ENCODE measurements around the gene PDK2.

Gene PDK2

DNA sequence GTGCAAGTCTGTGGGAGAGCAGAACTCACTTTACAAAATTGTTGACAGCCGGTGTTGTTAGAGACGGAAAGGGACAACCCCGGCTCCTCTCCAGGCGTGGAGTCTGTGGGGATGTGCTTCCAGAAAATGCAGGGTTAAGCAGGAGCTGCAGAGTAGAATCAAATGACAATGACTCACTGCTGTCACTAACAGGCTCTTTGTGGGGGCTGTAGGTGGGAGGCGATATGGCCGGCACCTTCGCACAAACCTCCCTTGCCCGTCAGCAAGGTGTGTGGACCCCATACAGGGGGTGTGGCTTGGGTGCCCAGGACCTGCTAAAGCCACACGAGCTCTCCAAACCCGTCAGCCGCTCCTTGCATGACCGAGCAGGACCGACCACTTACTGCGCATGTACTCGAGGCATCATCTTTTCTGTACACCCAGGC, 5.8 kb downstream of the PDK2 start:
- DNase-seq (ENCODE audit: low spot score), result no peak

- DNase-seq (ENCODE audit: low spot score), result no peak
These were observed 6.4 kb downstream of the PDK2 start for GRCh38 chr17:50101346-50102163.

- DNase-seq (ENCODE audit: low spot score), result no peak
These were observed 7.2 kb downstream of the PDK2 start for GRCh38 chr17:50102164-50102991.

DNA sequence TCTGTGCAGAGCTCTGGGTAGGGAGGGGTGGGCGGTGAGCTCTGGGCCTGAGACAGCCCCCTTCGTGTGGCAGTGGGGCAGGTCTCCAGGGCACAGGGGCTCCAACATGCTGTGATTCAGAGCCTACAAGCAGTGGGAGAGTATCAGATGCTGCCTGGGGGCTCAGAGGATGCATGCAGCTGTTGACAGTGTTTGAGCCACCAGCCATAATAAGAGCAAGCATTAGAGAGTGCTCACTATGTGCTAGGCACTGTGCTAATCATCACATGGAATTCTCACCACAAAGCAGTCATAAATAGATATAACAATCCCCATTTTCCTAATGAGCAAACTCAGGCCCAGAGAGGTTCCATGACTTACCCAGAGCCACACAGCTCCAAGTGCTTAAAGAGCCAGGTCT, 8.1 kb downstream of the PDK2 start:
- DNase-seq (ENCODE audit: low spot score), result no peak

GRCh38 chr17:50103941-50104340, 8.8 kb downstream of the PDK2 start:
- DNase-seq (ENCODE audit: low spot score), result no peak

DNA sequence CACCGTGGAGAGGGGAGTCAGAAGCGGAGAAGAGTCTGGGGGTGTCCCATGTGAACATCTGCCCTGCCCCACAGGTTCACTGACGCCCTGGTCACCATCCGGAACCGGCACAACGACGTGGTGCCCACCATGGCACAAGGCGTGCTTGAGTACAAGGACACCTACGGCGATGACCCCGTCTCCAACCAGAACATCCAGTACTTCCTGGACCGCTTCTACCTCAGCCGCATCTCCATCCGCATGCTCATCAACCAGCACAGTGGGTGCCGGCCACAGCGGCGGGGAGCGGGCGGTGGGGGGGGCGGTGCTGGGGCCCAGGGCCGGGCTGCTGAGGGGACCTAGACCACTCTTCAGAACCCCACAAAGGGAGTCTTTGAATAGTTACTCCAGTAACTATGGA, 10.7 kb downstream of the PDK2 start:
- no peak for DNase-seq (ENCODE audit: low spot score)

DNA sequence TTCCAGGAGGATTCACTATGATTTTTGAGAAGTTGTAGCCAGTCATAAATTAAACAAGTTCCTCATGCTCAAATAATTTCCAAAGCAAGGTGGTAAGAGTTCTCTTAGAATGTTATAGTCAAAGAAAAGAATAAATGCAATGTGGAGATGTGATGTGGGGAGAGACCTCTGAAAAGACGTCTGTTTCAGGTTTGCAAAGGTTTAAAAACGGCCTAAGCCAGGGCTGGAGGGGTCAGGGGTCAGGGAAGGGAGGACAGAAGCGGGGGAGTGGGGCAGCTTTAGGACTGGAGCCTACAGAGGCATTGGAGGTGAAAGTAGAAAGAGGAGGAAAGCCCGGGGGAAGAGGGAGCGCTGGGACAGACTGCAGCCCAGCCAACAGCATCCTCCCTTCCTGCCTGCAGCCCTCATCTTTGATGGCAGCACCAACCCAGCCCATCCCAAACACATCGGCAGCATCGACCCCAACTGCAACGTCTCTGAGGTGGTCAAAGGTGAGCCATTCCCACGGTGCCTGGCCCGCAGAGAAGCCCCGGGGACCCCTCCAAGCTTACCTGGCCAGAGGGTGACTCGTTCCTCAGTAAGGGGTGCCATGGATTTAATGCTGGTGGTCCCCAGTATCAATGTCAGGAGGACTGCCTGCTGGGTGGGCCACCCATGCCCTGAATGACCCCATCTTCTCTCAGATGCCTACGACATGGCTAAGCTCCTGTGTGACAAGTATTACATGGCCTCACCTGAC, 11.4 kb downstream of the PDK2 start:
- no peak for DNase-seq (ENCODE audit: low spot score)

GRCh38 chr17:50107790-50108414, 12.8 kb downstream of the PDK2 start:
- no peak for DNase-seq (ENCODE audit: low spot score)

DNA sequence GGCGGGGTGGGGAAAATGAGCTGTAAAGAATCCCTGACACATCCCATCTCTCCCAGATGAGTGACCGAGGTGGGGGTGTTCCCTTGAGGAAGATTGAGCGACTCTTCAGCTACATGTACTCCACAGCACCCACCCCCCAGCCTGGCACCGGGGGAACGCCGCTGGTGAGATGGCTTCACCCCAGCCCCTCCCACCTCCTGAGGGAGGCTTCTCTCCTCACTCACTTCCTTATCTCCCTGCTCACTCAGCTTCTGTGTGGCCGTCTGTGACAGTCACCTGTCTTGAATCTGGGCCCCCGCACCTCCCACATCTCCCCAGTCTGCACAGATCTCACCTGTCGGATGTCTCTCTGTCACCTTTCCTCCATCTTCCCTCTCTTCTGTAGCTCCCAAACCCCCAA, 13.4 kb downstream of the PDK2 start:
- no peak for DNase-seq (ENCODE audit: low spot score)

DNA sequence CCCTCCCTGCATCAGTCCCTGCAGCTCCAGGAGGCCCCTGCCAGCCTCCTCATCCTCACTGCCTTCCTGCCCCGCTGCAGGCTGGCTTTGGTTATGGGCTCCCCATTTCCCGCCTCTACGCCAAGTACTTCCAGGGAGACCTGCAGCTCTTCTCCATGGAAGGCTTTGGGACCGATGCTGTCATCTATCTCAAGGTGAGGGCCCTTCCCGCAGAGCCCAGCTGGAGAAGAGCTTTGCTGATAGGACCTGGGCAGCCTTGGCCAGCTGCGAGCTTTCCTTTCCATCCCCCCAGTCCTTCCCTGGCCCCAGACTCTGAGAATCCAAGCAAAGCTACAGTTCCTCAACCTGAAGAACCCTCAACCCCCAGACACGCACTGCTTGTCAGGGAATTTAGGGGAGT, 14.1 kb downstream of the PDK2 start:
- no peak for DNase-seq (ENCODE audit: low spot score)

GRCh38 chr17:50109785-50110184, 14.6 kb downstream of the PDK2 start:
- no peak for DNase-seq (ENCODE audit: low spot score)

- no peak for DNase-seq (ENCODE audit: low spot score)
These were observed 15.6 kb downstream of the PDK2 start for GRCh38 chr17:50110591-50111349.

GRCh38 chr17:50111673-50112655, 16.8 kb downstream of the PDK2 start:
- no peak for DNase-seq (ENCODE audit: low spot score)

DNA sequence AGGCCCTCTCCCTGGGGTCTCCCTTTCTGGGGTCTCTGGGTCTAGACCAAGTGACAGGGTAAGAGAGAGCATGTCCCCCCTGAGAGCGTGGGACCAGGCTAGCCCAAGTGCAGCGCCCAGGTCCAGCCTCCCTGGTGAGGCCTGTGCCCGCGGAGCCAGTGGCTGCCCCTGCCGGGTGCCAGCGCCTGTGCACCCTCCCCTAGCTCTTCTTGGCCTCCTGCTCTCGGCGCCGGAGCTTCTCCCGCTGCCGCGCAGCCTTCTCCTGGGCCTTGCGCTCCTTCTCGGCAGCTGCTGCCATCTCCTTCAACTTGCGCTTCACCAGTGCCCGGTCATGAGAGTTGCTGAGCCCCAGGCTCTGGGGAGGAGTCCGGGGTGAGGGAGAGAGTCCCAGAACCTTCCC, 17.5 kb downstream of the PDK2 start:
- DNase-seq (ENCODE audit: low spot score), result no peak

DNA sequence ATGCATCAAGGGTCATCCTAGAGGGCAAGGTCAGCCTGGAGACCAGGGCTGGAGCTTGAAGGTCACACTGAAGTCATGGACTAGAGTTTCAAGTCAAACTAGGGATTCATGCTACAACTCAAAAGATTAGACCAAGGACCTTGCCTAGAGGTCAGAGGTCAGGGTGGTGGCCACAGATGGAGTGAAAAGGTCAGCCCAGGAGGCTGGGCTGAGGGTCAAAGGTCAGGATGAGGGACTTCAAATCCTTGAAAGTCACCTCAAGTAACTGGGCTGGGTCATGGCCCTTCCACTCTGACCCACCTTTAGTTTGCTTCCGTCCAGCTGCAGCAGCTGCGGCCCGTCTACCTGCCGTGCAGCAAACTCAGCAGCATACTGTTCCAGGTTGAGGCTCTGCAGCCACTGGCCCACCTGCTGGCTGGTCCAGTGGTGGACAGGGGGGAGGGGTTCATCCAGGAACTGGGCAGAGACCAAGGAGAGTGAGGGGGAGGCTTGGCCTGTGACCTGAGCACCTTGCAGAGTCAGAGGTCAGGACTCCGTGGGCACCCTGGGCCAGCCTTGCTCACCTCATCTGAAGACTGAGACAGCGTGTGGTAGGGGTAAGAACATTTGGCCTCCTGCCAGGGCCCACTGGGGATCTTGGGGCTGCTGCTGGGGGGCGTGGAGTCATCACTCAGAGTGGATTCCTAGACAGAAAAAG, 18.6 kb downstream of the PDK2 start:
- DNase-seq (ENCODE audit: low spot score), result no peak

DNA sequence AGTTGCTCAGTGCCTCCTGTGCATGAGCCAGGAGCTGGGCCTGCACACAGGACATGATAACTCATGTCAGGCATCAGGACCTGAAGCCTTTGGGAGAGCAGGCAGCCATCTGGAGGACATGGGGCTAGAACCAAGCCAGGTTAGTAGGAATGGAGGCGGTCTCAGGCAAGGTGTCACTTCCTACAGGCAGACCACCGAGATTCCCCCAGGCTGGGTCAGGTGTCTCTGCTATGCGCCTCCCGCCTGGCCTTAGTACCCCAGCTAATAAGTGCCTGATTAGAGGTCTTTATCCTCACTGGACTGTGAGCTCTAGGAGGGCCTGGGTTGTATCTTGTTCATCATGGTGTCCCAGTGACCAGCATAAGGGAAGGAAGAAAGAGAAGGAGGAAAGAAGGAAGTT, 19.2 kb downstream of the PDK2 start:
- DNase-seq (ENCODE audit: low spot score), result no peak

- peak; percentile 41 for DNase-seq (ENCODE audit: low spot score)
These were observed 19.8 kb downstream of the PDK2 start for GRCh38 chr17:50114849-50115357.

GRCh38 chr17:50115756-50116155, 20.6 kb downstream of the PDK2 start:
- no peak for DNase-seq (ENCODE audit: low spot score)

Measured in germinal center (tissue), 1 donor.